Lower leg skin (tissue), 3 donors: ENCODE measurements around the gene KCNJ6.

ENCODE experiments used
- POLR2A ChIP-seq, 2 donors: fragments of 450-650 bp; IDR thresholded peaks; one replicate each; pipeline ENCODE4 v1.6.1; 2016 to 2017; ENCODE audit warnings: antibody characterized with exemption in 2 of 2, mild to moderate bottlenecking in 1 of 2, moderate library complexity in 1 of 2
- TF ChIP-seq, protein P1 (sequence below), 3 donors: fragments of 450-650 bp; IDR thresholded peaks; one replicate each; pipeline ENCODE4 v1.5.1; 2016; ENCODE audit warnings: antibody characterized with exemption in 3 of 3, mild to moderate bottlenecking in 3 of 3, moderate library complexity in 2 of 3

DNA sequence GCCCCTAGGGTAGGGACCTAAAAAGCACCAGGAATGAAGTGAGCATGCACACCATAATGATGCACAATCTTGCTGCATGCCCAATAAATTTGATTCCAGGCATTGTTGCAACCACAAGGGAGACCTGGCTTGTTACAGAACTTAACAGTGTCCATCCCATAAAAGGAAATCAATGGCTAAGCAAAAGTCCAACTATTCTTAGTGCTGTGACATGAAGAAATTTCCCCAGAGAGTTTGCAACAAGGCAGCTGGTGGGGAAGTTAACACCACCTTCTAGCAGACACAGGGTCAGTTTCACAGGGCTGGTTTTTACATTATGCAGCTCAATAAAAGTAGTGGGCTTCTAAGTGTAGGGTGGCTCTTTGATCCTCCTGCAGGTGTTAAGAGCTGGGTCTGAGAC, 221.1 kb downstream of the KCNJ6 start:
- TF ChIP-seq POLR2A (IDR thresholded peaks at IDR 0.05): no peak
- TF ChIP-seq, protein P1, sequence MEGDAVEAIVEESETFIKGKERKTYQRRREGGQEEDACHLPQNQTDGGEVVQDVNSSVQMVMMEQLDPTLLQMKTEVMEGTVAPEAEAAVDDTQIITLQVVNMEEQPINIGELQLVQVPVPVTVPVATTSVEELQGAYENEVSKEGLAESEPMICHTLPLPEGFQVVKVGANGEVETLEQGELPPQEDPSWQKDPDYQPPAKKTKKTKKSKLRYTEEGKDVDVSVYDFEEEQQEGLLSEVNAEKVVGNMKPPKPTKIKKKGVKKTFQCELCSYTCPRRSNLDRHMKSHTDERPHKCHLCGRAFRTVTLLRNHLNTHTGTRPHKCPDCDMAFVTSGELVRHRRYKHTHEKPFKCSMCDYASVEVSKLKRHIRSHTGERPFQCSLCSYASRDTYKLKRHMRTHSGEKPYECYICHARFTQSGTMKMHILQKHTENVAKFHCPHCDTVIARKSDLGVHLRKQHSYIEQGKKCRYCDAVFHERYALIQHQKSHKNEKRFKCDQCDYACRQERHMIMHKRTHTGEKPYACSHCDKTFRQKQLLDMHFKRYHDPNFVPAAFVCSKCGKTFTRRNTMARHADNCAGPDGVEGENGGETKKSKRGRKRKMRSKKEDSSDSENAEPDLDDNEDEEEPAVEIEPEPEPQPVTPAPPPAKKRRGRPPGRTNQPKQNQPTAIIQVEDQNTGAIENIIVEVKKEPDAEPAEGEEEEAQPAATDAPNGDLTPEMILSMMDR (IDR thresholded peaks at IDR 0.05): no peak
